Pancreas (tissue), 10 donors: ENCODE results near the gene LIMS1. TPM values are rescaled to one million over a fixed set of nuclear protein-coding genes. Genes with fewer than 3 reads are reported as not detected.

Experiments used
- ATAC-seq, 4 donors: fragments of 200-7000 bp; cut with Tn5 transposase; one replicate each; pipeline versions ENCODE4 v1.8.0 to v1.9.1; 2020; ENCODE audit warnings: mild to moderate bottlenecking in 4 of 4, moderate library complexity in 4 of 4
- DNase-seq, 6 donors: peaks; one replicate each; pipeline ENCODE4 v3.0.0-alpha.2; 2020
- FAIRE-seq: peaks from 2 replicates; lab custom pipeline; 2012; peaks lifted over from hg19 to GRCh38; lab: Jason Lieb, UNC
- H3K27ac ChIP-seq, 4 donors: fragments of 200-600 bp; sonication (generic); 1 replicate in 3 of 4; 2 replicates in 1 of 4; pipeline versions ENCODE4 v1.5.0 to v1.8.0; 2020
- H3K27me3 ChIP-seq, 4 donors: fragments of 200-600 bp; one replicate each; pipeline ENCODE4 v1.8.0; 2021
- H3K36me3 ChIP-seq, 3 donors: fragments of 200-600 bp; sonication (generic) in 1 of 3; one replicate each; pipeline versions ENCODE4 v1.5.0 to v1.8.0; 2020 to 2021
- H3K4me1 ChIP-seq, 3 donors: fragments of 200-600 bp; one replicate each; pipeline ENCODE4 v1.8.0; 2021
- H3K4me3 ChIP-seq, 4 donors: fragments of 200-600 bp; sonication (generic) in 2 of 4; one replicate each; pipeline versions ENCODE4 v1.5.0 to v1.8.0; 2020 to 2021
- H3K9me3 ChIP-seq, 4 donors: fragments of 200-600 bp; one replicate each; pipeline ENCODE4 v1.8.0; 2021
- CTCF ChIP-seq, 4 donors: fragments of 200-600 bp; sonication (generic) in 3 of 4; IDR thresholded peaks; one replicate each; pipeline versions ENCODE4 v1.5.0 to v1.8.0; 2021; ENCODE audit warnings: antibody characterized with exemption in 4 of 4
- WGBS, 2 donors: extraction: QIAGEN DNeasy Blood & Tissue Kit; methylation state at CpG; one replicate each; pipeline ENCODE4 v1.1.7; 2013; 5-methylcytosine and 5-hydroxymethylcytosine counted together
- intact Hi-C, 3 donors: fragments of 100-400 bp; cut with DNase I; formaldehyde crosslinking; loops; one replicate each; pipeline versions ENCODE4 v1.11.1 to v1.14.2; 2022
- polyA plus RNA-seq, 2 donors: library from polyadenylated mRNA; stranded (reverse); fragments of 200-250 nt; gene quantifications; one replicate each; pipeline ENCODE4 v1.2.3, GENCODE V29; 2013
- total RNA-seq, 6 donors: library from RNA; stranded (reverse); fragmentation: NEBNext Ultra II Directional in 4 of 6; extraction: Animal tissue kit (Norgen Biotek cat#: 25700) in 4 of 6; gene quantifications; one replicate each; pipeline versions ENCODE4 v1.2.1 to v1.2.4, GENCODE V29; 2021 to 2023
- donor health status: healthy with polysubstance abuse.
- donor health status: DM: no; HTN: no; CAD: no; lungs with moderate emphysema.
- donor health status: DM: no; HTN: no; CAD: no.
- donor health status: control.
- donor health status: control.
- donor health status: Bipolar disorder and iron deficiency.
- donor health status: DM: yes; HTN: yes; CAD: no.
- donor health status: DM: no; HTN: no; CAD: no.
- donor health status: DM: no; HTN: no; CAD: no.
- donor health status: DM: yes; HTN: yes; CAD: no.

LIMS1 gene
- total and polyA plus RNA-seq, 8 donors = 7.9 to 45.7 (median 17.4) TPM

- no peak for DNase-seq
- no peak for ATAC-seq
- Histone ChIP-seq H3K27ac (no peak overlapping the region), H3K9me3 (no peaks in the 10 kb centered on the region), H3K27me3 (no peaks in the 10 kb centered on the region), H3K4me1 (no peaks in the 10 kb centered on the region), H3K36me3 (no peaks in the 10 kb centered on the region), H3K4me3 (no peak overlapping the region)
- intact Hi-C loops = no loop called here
- TF ChIP-seq CTCF (IDR thresholded peaks at IDR 0.05) = no peak
- FAIRE-seq = no peak
Observed at GRCh38 chr2:108602422-108602821, 68.2 kb downstream of the LIMS1 start.

- Histone ChIP-seq H3K4me3 (no peak overlapping the region), H3K4me1 (peaks cover 0 to 3% (median 0%) of the 10 kb centered on the region in 3 donors), H3K9me3 (no peaks in the 10 kb centered on the region), H3K27me3 (no peaks in the 10 kb centered on the region), H3K36me3 (no peaks in the 10 kb centered on the region), H3K27ac (no peak overlapping the region)
- no peak for ATAC-seq
- FAIRE-seq = no peak
- WGBS, 2 donors = 64 to 88% methylated on average over 4 of the region's 4 CpGs
- no peak for DNase-seq
- TF ChIP-seq CTCF (IDR thresholded peaks at IDR 0.05) = no peak
- intact Hi-C loops = no loop called here
Observed at GRCh38 chr2:108604196-108604595, 69.9 kb downstream of the LIMS1 start.

- intact Hi-C loops = no loop called here
- Histone ChIP-seq H3K4me1 (peaks cover 0 to 8% (median 0%) of the 10 kb centered on the region in 3 donors), H3K27ac (no peak overlapping the region), H3K36me3 (no peaks in the 10 kb centered on the region), H3K9me3 (no peaks in the 10 kb centered on the region), H3K27me3 (no peaks in the 10 kb centered on the region), H3K4me3 (no peak overlapping the region)
- ATAC-seq = no peak
- TF ChIP-seq CTCF (IDR thresholded peaks at IDR 0.05) = no peak
- DNase-seq = no peak
- FAIRE-seq = no peak
- 94 to 99% methylated on average over 3 of the region's 3 CpGs for WGBS, 2 donors
Observed at GRCh38 chr2:108605947-108606346, 71.7 kb downstream of the LIMS1 start.

- Histone ChIP-seq H3K9me3 (no peaks in the 10 kb centered on the region), H3K27me3 (no peaks in the 10 kb centered on the region), H3K36me3 (no peaks in the 10 kb centered on the region), H3K27ac (no peak overlapping the region), H3K4me1 (peaks cover 0 to 8% (median 0%) of the 10 kb centered on the region in 3 donors), H3K4me3 (no peak overlapping the region)
- DNase-seq (peak in 1 of 6 donors; percentile 43), FAIRE-seq (no peak), ATAC-seq (peak in 3 of 4 donors; percentile 68 to 81 (median 78))
- WGBS, 2 donors = 59 to 65% methylated on average over 3 of the region's 3 CpGs
- peak in 2 of 4 donors; percentile 34 to 44 for TF ChIP-seq CTCF (IDR thresholded peaks at IDR 0.05)
- intact Hi-C loops = no loop called here
Observed at GRCh38 chr2:108607706-108608301, 73.5 kb downstream of the LIMS1 start.

- TF ChIP-seq CTCF (IDR thresholded peaks at IDR 0.05) = no peak
- no peaks in the 10 kb centered on the region for H3K27me3 ChIP-seq
- FAIRE-seq (no peak), DNase-seq (no peak), ATAC-seq (no peak)
- no peaks in the 10 kb centered on the region for H3K36me3 ChIP-seq
- intact Hi-C loops = no loop called here
- H3K4me1 ChIP-seq = peaks cover 0 to 8% (median 0%) of the 10 kb centered on the region in 3 donors
- WGBS, 2 donors = 74 to 90% methylated on average over 5 of the region's 5 CpGs
- no peak overlapping the region for H3K27ac ChIP-seq
- no peak overlapping the region for H3K4me3 ChIP-seq
- no peaks in the 10 kb centered on the region for H3K9me3 ChIP-seq
Observed at GRCh38 chr2:108611021-108611420, 76.8 kb downstream of the LIMS1 start.
